Measurements from ENCODE around the gene LAMP1. TPM values are rescaled to one million over a fixed set of nuclear protein-coding genes. Genes with fewer than 3 reads are reported as not detected.

LAMP1 gene
- total RNA-seq, 2 experiments from 2014 or later, result 72.2 to 80.7 TPM

DNA sequence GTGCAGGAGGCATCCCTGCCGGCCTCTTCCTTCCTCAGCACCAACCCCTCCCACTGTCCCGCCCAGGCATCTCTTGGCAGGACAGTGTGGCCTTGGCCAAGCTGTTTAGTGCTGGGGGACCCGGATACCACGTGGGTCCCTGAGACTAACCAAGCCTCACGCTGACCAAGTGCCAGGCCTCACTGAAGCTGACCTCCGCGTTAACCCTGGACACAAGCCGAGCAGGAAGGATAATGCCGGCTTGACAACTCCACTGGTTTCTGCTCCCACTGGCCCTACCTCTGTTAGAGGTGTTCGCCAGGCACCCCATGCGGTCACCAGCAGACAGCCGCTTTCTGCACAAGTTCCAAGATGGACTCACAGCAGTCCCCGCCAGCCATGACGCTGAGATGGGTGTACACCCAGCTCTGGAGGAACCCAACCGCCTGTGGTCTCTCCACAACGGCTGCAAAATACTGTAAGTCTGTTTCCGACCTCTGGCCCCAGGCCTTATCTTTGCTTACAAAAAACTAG, 54.5 kb downstream of the LAMP1 start:
- no peaks in the 10 kb centered on the region for H3K4me1 Mint-ChIP-seq (ENCODE audit: low read depth)

DNA sequence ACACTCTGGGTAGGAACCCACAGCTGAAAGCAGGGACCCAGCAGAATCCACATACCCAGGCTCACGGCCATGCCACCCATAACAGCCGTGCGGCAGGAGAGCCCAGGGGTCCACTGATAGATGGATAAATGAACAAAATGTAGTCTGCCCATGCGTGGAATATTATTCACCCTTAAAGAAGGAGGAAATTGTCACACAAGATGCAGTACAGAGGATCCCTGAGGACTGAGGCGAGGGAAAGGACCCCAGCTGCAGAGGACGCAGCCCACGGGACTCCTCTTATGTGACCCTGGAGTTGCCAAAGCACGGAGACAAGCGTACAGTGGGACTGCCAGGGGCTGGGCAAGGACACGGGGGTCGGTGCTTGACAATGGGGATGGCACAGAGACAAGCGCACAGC, 56.2 kb downstream of the LAMP1 start:
- Mint-ChIP-seq H3K9me3 (no peaks in the 10 kb centered on the region), H3K36me3 (ENCODE audit: low read depth) (no peaks in the 10 kb centered on the region), H3K4me1 (ENCODE audit: low read depth) (no peaks in the 10 kb centered on the region), H3K27ac (no peak overlapping the region), H3K4me3 (no peak overlapping the region), H3K27me3 (no peaks in the 10 kb centered on the region)
- DNase-seq (no peak), ATAC-seq (ENCODE audit: poor library complexity) (no peak)
- H3K4me1 ChIP-seq (ENCODE audit: insufficient read depth, low read length), result no peaks in the 10 kb centered on the region
- ChIA-PET CTCF (no interaction called here), POLR2A (no interaction called here)
- TF ChIP-seq, protein P1, sequence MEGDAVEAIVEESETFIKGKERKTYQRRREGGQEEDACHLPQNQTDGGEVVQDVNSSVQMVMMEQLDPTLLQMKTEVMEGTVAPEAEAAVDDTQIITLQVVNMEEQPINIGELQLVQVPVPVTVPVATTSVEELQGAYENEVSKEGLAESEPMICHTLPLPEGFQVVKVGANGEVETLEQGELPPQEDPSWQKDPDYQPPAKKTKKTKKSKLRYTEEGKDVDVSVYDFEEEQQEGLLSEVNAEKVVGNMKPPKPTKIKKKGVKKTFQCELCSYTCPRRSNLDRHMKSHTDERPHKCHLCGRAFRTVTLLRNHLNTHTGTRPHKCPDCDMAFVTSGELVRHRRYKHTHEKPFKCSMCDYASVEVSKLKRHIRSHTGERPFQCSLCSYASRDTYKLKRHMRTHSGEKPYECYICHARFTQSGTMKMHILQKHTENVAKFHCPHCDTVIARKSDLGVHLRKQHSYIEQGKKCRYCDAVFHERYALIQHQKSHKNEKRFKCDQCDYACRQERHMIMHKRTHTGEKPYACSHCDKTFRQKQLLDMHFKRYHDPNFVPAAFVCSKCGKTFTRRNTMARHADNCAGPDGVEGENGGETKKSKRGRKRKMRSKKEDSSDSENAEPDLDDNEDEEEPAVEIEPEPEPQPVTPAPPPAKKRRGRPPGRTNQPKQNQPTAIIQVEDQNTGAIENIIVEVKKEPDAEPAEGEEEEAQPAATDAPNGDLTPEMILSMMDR (IDR thresholded peaks at IDR 0.05), result no peak
- intact Hi-C loops (cut with DNase I, micrococcal nuclease), result no loop called here
- H3K36me3 ChIP-seq (ENCODE audit: insufficient read depth, low read length), result no peaks in the 10 kb centered on the region
- no peak overlapping the region for H3K27ac ChIP-seq (ENCODE audit: low read depth in 1 of 2, low read length in 2 of 2)
- peaks cover 0 to 6% of the 10 kb centered on the region in 2 experiments for H3K9me3 ChIP-seq (ENCODE audit: control insufficient read depth in 1 of 2, insufficient read depth in 1 of 2, low read length in 2 of 2)
- no peaks in the 10 kb centered on the region for H3K27me3 ChIP-seq (ENCODE audit: control insufficient read depth in 1 of 2, insufficient read depth in 2 of 2, low read length in 2 of 2)
- H3K4me3 ChIP-seq (ENCODE audit: low read length), result no peak overlapping the region

More for the DNA sequence above, 54.5 kb downstream of the LAMP1 start:
- H3K9me3 Mint-ChIP-seq, result no peaks in the 10 kb centered on the region
- H3K36me3 ChIP-seq (ENCODE audit: insufficient read depth, low read length), result no peaks in the 10 kb centered on the region
- intact Hi-C loops (cut with DNase I, micrococcal nuclease), result no loop called here
- H3K4me3 Mint-ChIP-seq, result no peak overlapping the region
- ChIA-PET POLR2A (no interaction called here), CTCF (no interaction called here)
- DNase-seq, result no peak
- TF ChIP-seq, protein P1 (IDR thresholded peaks at IDR 0.05), result no peak
- peaks cover 0 to 21% of the 10 kb centered on the region in 2 experiments for H3K9me3 ChIP-seq (ENCODE audit: control insufficient read depth in 1 of 2, insufficient read depth in 1 of 2, low read length in 2 of 2)
- H3K27ac ChIP-seq (ENCODE audit: low read depth in 1 of 2, low read length in 2 of 2), result no peak overlapping the region
- H3K4me1 ChIP-seq (ENCODE audit: insufficient read depth, low read length), result no peaks in the 10 kb centered on the region
- no peaks in the 10 kb centered on the region for H3K27me3 Mint-ChIP-seq
- no peak overlapping the region for H3K27ac Mint-ChIP-seq
- no peaks in the 10 kb centered on the region for H3K36me3 Mint-ChIP-seq (ENCODE audit: low read depth)
- H3K27me3 ChIP-seq (ENCODE audit: control insufficient read depth in 1 of 2, insufficient read depth in 2 of 2, low read length in 2 of 2), result no peaks in the 10 kb centered on the region
- H3K4me3 ChIP-seq (ENCODE audit: low read length), result no peak overlapping the region
- ATAC-seq (ENCODE audit: poor library complexity), result no peak

DNA sequence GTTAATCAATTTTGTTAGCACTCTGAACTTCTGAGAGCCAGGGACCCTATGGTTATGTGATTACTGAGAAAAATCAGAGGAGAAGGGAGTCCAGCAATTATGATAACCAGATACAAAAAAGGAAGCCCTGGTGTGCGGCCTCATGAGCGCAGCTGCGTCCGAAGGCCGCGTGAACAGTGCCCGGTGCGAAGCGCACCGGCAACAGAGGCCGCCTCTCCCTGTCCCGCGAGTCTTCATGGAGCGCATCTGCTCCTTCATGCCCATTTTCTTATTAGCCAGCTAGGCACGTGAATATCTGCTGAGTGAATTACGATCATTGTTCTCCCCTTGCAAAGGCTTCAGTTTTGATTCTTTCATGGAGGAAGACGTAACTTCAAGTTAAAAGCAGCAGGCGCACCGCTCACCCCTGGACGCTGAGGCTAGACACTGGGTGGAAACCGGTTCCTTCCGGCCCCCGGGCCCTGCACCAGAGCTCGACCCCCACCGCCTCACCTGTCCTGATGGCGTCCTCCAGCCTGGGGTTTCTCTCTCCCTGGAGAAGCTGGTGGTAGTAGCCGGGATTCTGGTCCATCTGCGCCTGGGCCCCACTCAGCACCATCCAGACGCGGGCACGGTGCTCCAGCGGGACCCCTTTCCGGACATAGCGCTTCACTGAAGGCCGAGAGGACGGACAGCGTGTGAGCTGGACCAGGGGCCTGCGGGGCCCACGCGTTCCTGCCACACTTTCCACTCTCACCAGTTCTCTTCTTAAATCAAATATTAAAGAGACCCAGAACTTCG, 58.0 kb downstream of the LAMP1 start:
- Mint-ChIP-seq H3K27ac (no peak overlapping the region), H3K4me1 (ENCODE audit: low read depth) (no peaks in the 10 kb centered on the region), H3K27me3 (peaks cover 5% of the 10 kb centered on the region), H3K4me3 (no peak overlapping the region), H3K9me3 (no peaks in the 10 kb centered on the region), H3K36me3 (ENCODE audit: low read depth) (no peaks in the 10 kb centered on the region)
- Histone ChIP-seq H3K9me3 (ENCODE audit: control insufficient read depth in 1 of 2, insufficient read depth in 1 of 2, low read length in 2 of 2) (no peaks in the 10 kb centered on the region), H3K27me3 (ENCODE audit: control insufficient read depth in 1 of 2, insufficient read depth in 2 of 2, low read length in 2 of 2) (no peaks in the 10 kb centered on the region), H3K27ac (ENCODE audit: low read depth in 1 of 2, low read length in 2 of 2) (no peak overlapping the region), H3K36me3 (ENCODE audit: insufficient read depth, low read length) (no peaks in the 10 kb centered on the region), H3K4me1 (ENCODE audit: insufficient read depth, low read length) (no peaks in the 10 kb centered on the region), H3K4me3 (ENCODE audit: low read length) (no peak overlapping the region)
- ChIA-PET POLR2A (no interaction called here), CTCF (no interaction called here)
- TF ChIP-seq, protein P1 (IDR thresholded peaks at IDR 0.05), result no peak
- DNase-seq, result no peak
- no peak for ATAC-seq (ENCODE audit: poor library complexity)
- intact Hi-C loops (cut with DNase I, micrococcal nuclease), result no loop called here
